CD4-positive, alpha-beta T cell (primary cell): ENCODE results near the gene SNX6. TPM values are rescaled to one million over a fixed set of nuclear protein-coding genes. Genes with fewer than 3 reads are reported as not detected.
"Not testable (repeated sequence)": the region's sequence is repeated elsewhere in the genome, so short reads cannot be mapped to it uniquely, and the experiment has no call there.

ENCODE experiments used
- ATAC-seq: fragments of 200-7000 bp; cut with Tn5 transposase; one replicate; pipeline ENCODE4 v1.10.0; 2022; ENCODE audit warnings: mild to moderate bottlenecking; ENCODE audit not compliant: poor library complexity
- CTCF ChIA-PET: fragments of 350-600 bp; sonication (Branson Sonifier 250); formaldehyde crosslinking; loops from one replicate; lab custom pipeline; 2021; ENCODE audit warnings: antibody characterized with exemption, inconsistent platforms; lab: Charles Lee
- POLR2A ChIA-PET: fragments of 350-600 bp; sonication (Branson Sonifier 250); formaldehyde crosslinking; loops from one replicate; lab custom pipeline; 2021; ENCODE audit warnings: antibody characterized with exemption, inconsistent platforms; lab: Charles Lee
- DNase-seq, 14 experiments: peaks; one replicate each; pipeline ENCODE4 v3.0.0-alpha.2; 2013 to 2020; ENCODE audit warnings: mixed read lengths in 2 of 14
- H3K27ac ChIP-seq, 2 donors: one replicate each; pipeline versions ENCODE4 v1.5.1 to v1.7.0; 2013; ENCODE audit warnings: low read length in 2 of 2, low read depth in 1 of 2, mild to moderate bottlenecking in 1 of 2
- H3K27me3 ChIP-seq, 2 experiments: 1 replicate in 1 of 2; 2 replicates in 1 of 2; pipeline versions ENCODE4 v1.6.1 to v1.7.0; 2013; ENCODE audit warnings: low read length in 2 of 2, control low read depth in 1 of 2, mild to moderate bottlenecking in 1 of 2, moderate library complexity in 1 of 2; ENCODE audit not compliant: insufficient read depth in 2 of 2, control insufficient read depth in 1 of 2
- H3K36me3 ChIP-seq: one replicate; pipeline ENCODE4 v1.6.1; 2013; ENCODE audit warnings: low read length, control low read depth; ENCODE audit not compliant: insufficient read depth
- H3K4me1 ChIP-seq: one replicate; pipeline ENCODE4 v1.6.1; 2013; ENCODE audit warnings: low read length, control low read depth; ENCODE audit not compliant: insufficient read depth
- H3K4me3 ChIP-seq: one replicate; pipeline ENCODE4 v1.5.1; 2013; ENCODE audit warnings: mild to moderate bottlenecking, low read length, moderate library complexity
- H3K9me3 ChIP-seq, 2 experiments: 1 replicate in 1 of 2; 2 replicates in 1 of 2; pipeline versions ENCODE4 v1.6.1 to v1.7.0; 2013; ENCODE audit warnings: low read length in 2 of 2, mild to moderate bottlenecking in 2 of 2, control low read depth in 1 of 2, moderate library complexity in 1 of 2; ENCODE audit not compliant: control insufficient read depth in 1 of 2, insufficient read depth in 1 of 2
- H3K27ac Mint-ChIP-seq: one replicate; pipeline ENCODE4 v1.8.0; 2020; ENCODE audit warnings: mixed read lengths
- H3K27me3 Mint-ChIP-seq: one replicate; pipeline ENCODE4 v1.8.0; 2021; ENCODE audit warnings: mixed read lengths
- H3K36me3 Mint-ChIP-seq: one replicate; pipeline ENCODE4 v1.8.0; 2021; ENCODE audit warnings: low read depth, mixed read lengths
- H3K4me1 Mint-ChIP-seq: one replicate; pipeline ENCODE4 v1.8.0; 2021; ENCODE audit warnings: low read depth, mixed read lengths
- H3K4me3 Mint-ChIP-seq: one replicate; pipeline ENCODE4 v1.8.0; 2020; ENCODE audit warnings: mild to moderate bottlenecking, mixed read lengths
- H3K9me3 Mint-ChIP-seq: one replicate; pipeline ENCODE4 v1.8.0; 2020; ENCODE audit warnings: mixed read lengths
- CTCF ChIP-seq: fragments of 200-600 bp; IDR thresholded peaks from one replicate; pipeline ENCODE4 v1.8.0; 2022; ENCODE audit warnings: antibody characterized with exemption, mild to moderate bottlenecking
- intact Hi-C, 2 experiments: fragments of 100-400 bp; cut with DNase I in 1 of 2; cut with micrococcal nuclease in 1 of 2; formaldehyde crosslinking; loops; one replicate each; pipeline versions ENCODE4 v1.15.1 to v1.9.0; 2023 to 2025; cut with DNase I, micrococcal nuclease
- total RNA-seq, 174 experiments: library from RNA in 2 of 174; stranded (reverse) in 2 of 174; gene quantifications; one replicate each; pipeline ENCODE4 v1.2.3 and lab custom pipeline; 2021 to 2026

SNX6 gene
- total RNA-seq, 2 experiments from 2014 or later, result 51.5 to 55.8 TPM

- Histone ChIP-seq H3K27ac (no peak overlapping the region), H3K4me3 (no peak overlapping the region), H3K27me3 (no peaks in the 10 kb centered on the region), H3K4me1 (no peaks in the 10 kb centered on the region), H3K36me3 (no peaks in the 10 kb centered on the region), H3K9me3 (no peaks in the 10 kb centered on the region)
- no peaks in the 10 kb centered on the region for H3K4me1 Mint-ChIP-seq
- ChIA-PET CTCF (no interaction called here), POLR2A (no interaction called here)
- no peak for TF ChIP-seq CTCF
- H3K9me3 Mint-ChIP-seq, result no peaks in the 10 kb centered on the region
- H3K4me3 Mint-ChIP-seq, result no peak overlapping the region
- ATAC-seq (no peak), DNase-seq (no peak)
- H3K27me3 Mint-ChIP-seq, result no peaks in the 10 kb centered on the region
- no peaks in the 10 kb centered on the region for H3K36me3 Mint-ChIP-seq
- intact Hi-C loops, result no loop called here
- no peak overlapping the region for H3K27ac Mint-ChIP-seq
Measured at GRCh38 chr14:34650786-34651584, 21.0 kb upstream of the SNX6 start.

GRCh38 chr14:34650006-34650405, 20.1 kb upstream of the SNX6 start:
- DNase-seq, ATAC-seq, H3K4me3 Mint-ChIP-seq, H3K4me1 Mint-ChIP-seq, H3K4me1 ChIP-seq, H3K27me3 Mint-ChIP-seq, H3K9me3 ChIP-seq, H3K27me3 ChIP-seq, H3K27ac Mint-ChIP-seq, H3K36me3 Mint-ChIP-seq, H3K9me3 Mint-ChIP-seq, H3K4me3 ChIP-seq, H3K27ac ChIP-seq, CTCF ChIA-PET, POLR2A ChIA-PET, H3K36me3 ChIP-seq, intact Hi-C loops: not testable (repeated sequence)

GRCh38 chr14:34649344-34649743, 19.4 kb upstream of the SNX6 start:
- H3K4me3 ChIP-seq, result no peak overlapping the region
- Mint-ChIP-seq H3K9me3 (no peaks in the 10 kb centered on the region), H3K27me3 (no peaks in the 10 kb centered on the region), H3K4me3 (no peak overlapping the region), H3K4me1 (no peaks in the 10 kb centered on the region), H3K36me3 (no peaks in the 10 kb centered on the region), H3K27ac (no peak overlapping the region)
- ChIA-PET POLR2A (no interaction called here), CTCF (no interaction called here)
- intact Hi-C loops, result no loop called here
- H3K27ac ChIP-seq, result no peak overlapping the region
- H3K9me3 ChIP-seq, result no peaks in the 10 kb centered on the region
- no peaks in the 10 kb centered on the region for H3K4me1 ChIP-seq
- DNase-seq, result no peak
- H3K27me3 ChIP-seq, result no peaks in the 10 kb centered on the region
- no peaks in the 10 kb centered on the region for H3K36me3 ChIP-seq
- TF ChIP-seq CTCF, result no peak
- ATAC-seq, result no peak
